Vagina (tissue), 2 donors: ENCODE results near the gene L1CAM.

Experiments
- POLR2AphosphoS5 ChIP-seq, 2 donors: sonication (generic); formaldehyde crosslinking; IDR thresholded peaks; one replicate each; pipeline ENCODE4 v1.9.0; 2017; ENCODE audit warnings: antibody characterized with exemption in 2 of 2, mild to moderate bottlenecking in 2 of 2, low read depth in 1 of 2; ENCODE audit not compliant: insufficient read depth in 1 of 2
- TF ChIP-seq, protein P1 (sequence below), 3 experiments: fragments of 450-650 bp in 2 of 3; fragments of 200-600 bp in 1 of 3; sonication (generic) in 1 of 3; IDR thresholded peaks; one replicate each; pipeline ENCODE4 v1.5.1; 2017 to 2019; ENCODE audit warnings: antibody characterized with exemption in 3 of 3, mild to moderate bottlenecking in 2 of 3, moderate library complexity in 2 of 3

DNA sequence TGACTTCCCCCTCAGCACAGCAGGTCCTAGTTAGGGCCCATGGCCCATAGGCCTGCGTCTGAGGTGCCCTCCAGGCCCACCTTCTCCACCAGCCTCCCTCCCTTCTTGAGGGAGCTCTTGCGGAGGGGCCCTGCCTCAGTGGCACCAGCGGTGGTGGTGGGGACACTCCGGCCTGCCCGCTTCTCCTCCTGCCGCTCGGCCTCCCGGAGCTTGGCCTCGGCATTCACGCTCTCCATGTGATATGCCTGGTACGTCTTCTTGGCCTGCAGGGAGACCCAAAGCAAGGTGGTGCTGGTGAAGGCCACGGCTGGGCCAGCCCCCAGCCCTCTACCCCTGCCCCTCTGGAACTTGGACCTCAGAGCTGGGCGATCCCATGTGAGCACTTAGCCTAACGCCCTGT lies 34.6 kb upstream of the L1CAM start:
- TF ChIP-seq, protein P1, sequence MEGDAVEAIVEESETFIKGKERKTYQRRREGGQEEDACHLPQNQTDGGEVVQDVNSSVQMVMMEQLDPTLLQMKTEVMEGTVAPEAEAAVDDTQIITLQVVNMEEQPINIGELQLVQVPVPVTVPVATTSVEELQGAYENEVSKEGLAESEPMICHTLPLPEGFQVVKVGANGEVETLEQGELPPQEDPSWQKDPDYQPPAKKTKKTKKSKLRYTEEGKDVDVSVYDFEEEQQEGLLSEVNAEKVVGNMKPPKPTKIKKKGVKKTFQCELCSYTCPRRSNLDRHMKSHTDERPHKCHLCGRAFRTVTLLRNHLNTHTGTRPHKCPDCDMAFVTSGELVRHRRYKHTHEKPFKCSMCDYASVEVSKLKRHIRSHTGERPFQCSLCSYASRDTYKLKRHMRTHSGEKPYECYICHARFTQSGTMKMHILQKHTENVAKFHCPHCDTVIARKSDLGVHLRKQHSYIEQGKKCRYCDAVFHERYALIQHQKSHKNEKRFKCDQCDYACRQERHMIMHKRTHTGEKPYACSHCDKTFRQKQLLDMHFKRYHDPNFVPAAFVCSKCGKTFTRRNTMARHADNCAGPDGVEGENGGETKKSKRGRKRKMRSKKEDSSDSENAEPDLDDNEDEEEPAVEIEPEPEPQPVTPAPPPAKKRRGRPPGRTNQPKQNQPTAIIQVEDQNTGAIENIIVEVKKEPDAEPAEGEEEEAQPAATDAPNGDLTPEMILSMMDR (IDR thresholded peaks at IDR 0.05): no peak
- TF ChIP-seq POLR2AphosphoS5 (IDR thresholded peaks at IDR 0.05; ENCODE audit: insufficient read depth in 1 of 2, low read depth in 1 of 2): no peak
